Transverse colon (tissue), 3 donors: ENCODE results near the gene RUBCN.

Source experiments
- EP300 ChIP-seq: sonication (generic); formaldehyde crosslinking; IDR thresholded peaks from one replicate; pipeline ENCODE4 v1.6.1; 2017; ENCODE audit warnings: antibody characterized with exemption, low read depth
- POLR2A ChIP-seq: fragments of 450-650 bp; IDR thresholded peaks from one replicate; pipeline ENCODE4 v1.6.1; 2016; ENCODE audit warnings: antibody characterized with exemption, mild to moderate bottlenecking, moderate library complexity
- TF ChIP-seq, protein P1 (sequence below), 5 experiments: fragments of 200-600 bp in 3 of 5; fragments of 450-650 bp in 2 of 5; sonication (generic) in 3 of 5; IDR thresholded peaks; 1 replicate in 2 of 5; 2 replicates in 3 of 5; pipeline ENCODE4 v1.5.1; 2016 to 2017; ENCODE audit warnings: antibody characterized with exemption in 5 of 5, inconsistent platforms in 3 of 5, mild to moderate bottlenecking in 2 of 5, moderate library complexity in 1 of 5

DNA sequence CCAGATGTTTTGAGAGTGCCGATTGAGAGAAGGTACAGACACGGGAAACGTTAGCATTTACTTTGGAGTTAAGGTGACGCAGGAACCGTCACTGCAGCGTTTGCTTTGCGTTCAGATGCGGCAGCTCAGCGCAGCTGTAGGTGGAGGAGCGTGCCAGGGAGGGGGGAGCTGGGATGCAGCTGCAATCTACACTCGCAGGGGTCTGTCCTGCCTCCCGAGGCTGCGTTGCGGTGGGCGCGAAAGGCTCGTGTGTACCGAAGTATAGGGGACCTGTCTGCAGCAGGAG, 12.6 kb upstream of the RUBCN start:
- TF ChIP-seq POLR2A (no peak), EP300 (no peak)
- TF ChIP-seq, protein P1, sequence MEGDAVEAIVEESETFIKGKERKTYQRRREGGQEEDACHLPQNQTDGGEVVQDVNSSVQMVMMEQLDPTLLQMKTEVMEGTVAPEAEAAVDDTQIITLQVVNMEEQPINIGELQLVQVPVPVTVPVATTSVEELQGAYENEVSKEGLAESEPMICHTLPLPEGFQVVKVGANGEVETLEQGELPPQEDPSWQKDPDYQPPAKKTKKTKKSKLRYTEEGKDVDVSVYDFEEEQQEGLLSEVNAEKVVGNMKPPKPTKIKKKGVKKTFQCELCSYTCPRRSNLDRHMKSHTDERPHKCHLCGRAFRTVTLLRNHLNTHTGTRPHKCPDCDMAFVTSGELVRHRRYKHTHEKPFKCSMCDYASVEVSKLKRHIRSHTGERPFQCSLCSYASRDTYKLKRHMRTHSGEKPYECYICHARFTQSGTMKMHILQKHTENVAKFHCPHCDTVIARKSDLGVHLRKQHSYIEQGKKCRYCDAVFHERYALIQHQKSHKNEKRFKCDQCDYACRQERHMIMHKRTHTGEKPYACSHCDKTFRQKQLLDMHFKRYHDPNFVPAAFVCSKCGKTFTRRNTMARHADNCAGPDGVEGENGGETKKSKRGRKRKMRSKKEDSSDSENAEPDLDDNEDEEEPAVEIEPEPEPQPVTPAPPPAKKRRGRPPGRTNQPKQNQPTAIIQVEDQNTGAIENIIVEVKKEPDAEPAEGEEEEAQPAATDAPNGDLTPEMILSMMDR (IDR thresholded peaks at IDR 0.05): no peak
